H1 (cell line): ENCODE results near the gene STAT1.

Experiments
- CHD2 ChIP-seq: IDR thresholded peaks from 2 replicates; pipeline ENCODE4 v1.6.1; 2012; ENCODE audit warnings: low read length, improper control_type of control experiment
- CREB1 ChIP-seq: IDR thresholded peaks from 2 replicates; pipeline ENCODE4 v1.6.1; 2012; ENCODE audit warnings: inconsistent platforms
- CTCF ChIP-seq, 3 experiments: IDR thresholded peaks; 1 replicate in 2 of 3; 2 replicates in 1 of 3; pipeline versions ENCODE4 v1.5.1 to v1.6.1; 2011; ENCODE audit warnings: low read length in 3 of 3, mild to moderate bottlenecking in 3 of 3, inconsistent platforms in 2 of 3, low read depth in 1 of 3, moderate library complexity in 1 of 3; ENCODE audit not compliant: insufficient read depth in 1 of 3; ENCODE audit errors: control extremely low read depth in 1 of 3
- EZH2 ChIP-seq: fragments of 200-600 bp; sonication (generic); IDR thresholded peaks from 2 replicates; pipeline ENCODE4 v1.7.1; 2012; ENCODE audit warnings: low read depth, mild to moderate bottlenecking, moderate library complexity, low read length, inconsistent platforms; ENCODE audit not compliant: severe bottlenecking
- JUN ChIP-seq: IDR thresholded peaks from 2 replicates; pipeline ENCODE4 v1.6.1; 2011; ENCODE audit warnings: low read depth, mild to moderate bottlenecking, improper control_type of control experiment, low read length
- POLR2A ChIP-seq, 2 experiments: IDR thresholded peaks; 1 replicate in 1 of 2; 2 replicates in 1 of 2; pipeline ENCODE4 v1.6.1; 2011; ENCODE audit warnings: low read depth in 2 of 2, low read length in 2 of 2, mild to moderate bottlenecking in 2 of 2; ENCODE audit errors: control extremely low read depth in 1 of 2
- RFX5 ChIP-seq: IDR thresholded peaks from 2 replicates; pipeline ENCODE4 v1.6.1; 2011; ENCODE audit warnings: low read depth, low read length, improper control_type of control experiment, borderline replicate concordance
- SIN3A ChIP-seq, 2 experiments: IDR thresholded peaks in 1 of 2; conservative IDR thresholded peaks in 1 of 2; 2 replicates each; pipeline ENCODE4 v1.6.1; 2011 to 2012; ENCODE audit warnings: low read length in 2 of 2, improper control_type of control experiment in 1 of 2, low read depth in 1 of 2, mild to moderate bottlenecking in 1 of 2
- TAF1 ChIP-seq: IDR thresholded peaks from 2 replicates; pipeline ENCODE4 v1.6.1; 2011; ENCODE audit warnings: mild to moderate bottlenecking, low read depth, low read length

DNA sequence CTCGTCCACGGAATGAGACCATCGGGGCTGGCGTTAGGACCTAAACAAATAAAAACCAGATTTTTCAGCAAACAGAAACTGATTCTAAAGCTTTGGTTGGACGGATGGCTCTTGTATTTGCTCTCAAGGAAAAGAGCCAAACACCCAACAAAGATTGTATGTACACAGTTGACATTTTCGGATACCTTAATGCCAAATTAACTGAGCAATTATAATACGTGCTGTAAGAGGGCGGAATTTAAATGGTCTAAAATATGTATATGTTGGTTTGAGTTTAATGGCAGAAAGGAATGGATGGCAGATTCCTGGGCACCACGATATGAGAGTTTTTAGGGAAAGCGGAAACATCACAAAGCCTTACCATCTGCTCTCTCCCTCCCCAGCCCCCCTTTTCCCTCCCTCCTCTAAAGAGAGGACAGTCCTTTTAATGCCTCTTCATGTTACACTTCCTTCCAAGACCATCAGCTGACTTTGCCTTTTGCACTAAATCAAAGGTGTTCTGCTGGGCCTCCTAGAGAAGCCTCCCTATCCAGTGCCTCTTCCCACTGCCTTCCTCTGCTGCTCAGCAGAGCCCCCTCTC lies 33.3 kb downstream of the STAT1 start:
- TF ChIP-seq CTCF (IDR thresholded peaks at IDR 0.05; ENCODE audit: control extremely low read depth in 1 of 3, insufficient read depth in 1 of 3, low read depth in 1 of 3, low read length in 3 of 3): no peak
- no peak for TF ChIP-seq JUN
- no peak for TF ChIP-seq RFX5
- TF ChIP-seq CHD2: no peak
- no peak for TF ChIP-seq SIN3A (conservative IDR thresholded peaks at IDR 0.05 in 1 of 2, IDR thresholded peaks at IDR 0.05 in 1 of 2; ENCODE audit: low read depth in 1 of 2, low read length in 2 of 2)
- TF ChIP-seq EZH2: no peak
- TF ChIP-seq CREB1: no peak
- no peak for TF ChIP-seq TAF1
- no peak for TF ChIP-seq POLR2A (IDR thresholded peaks at IDR 0.05; ENCODE audit: control extremely low read depth in 1 of 2, low read depth in 2 of 2, low read length in 2 of 2)
